NCI-H446 treated with DMSO at 0.1 percent for 48 hours (cell line): ENCODE data around the gene BNC2.
"Not testable (repeated sequence)": the region's sequence is repeated elsewhere in the genome, so short reads cannot be mapped to it uniquely, and the experiment has no call there.

Source experiments
- DNase-seq: peaks from one replicate; lab custom pipeline; 2025; lab: John Stamatoyannopoulos, UW

Gene BNC2

DNA sequence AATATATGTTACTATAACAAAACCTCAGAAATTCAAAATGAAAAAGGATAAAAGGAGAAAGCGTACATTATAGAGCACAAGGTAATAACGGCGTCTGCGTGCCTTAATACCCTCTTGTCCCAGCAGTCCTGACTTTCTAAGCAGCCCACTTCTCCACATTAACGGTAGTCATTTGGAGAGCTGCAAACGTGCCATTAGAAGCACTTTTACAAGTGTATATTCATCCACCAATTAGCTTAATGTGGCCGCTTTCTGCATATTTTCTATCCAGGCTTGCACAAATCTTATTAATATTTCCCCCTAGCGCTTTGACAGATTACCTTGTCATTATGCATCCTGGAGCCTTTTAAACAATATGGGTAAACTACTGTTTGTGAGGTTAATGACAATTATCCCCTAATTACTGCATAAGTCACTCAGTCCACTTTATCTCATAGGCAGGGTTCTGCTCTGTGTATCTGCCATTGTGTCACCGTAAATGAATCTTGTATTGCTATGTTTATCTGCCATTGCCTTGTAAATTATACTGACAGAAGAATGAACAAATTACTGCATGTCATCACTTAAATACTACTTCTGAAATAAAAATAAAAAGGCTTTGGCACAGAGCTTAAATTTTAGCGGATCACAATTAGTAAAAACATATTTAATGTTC lies 421.3 kb downstream of the BNC2 start:
- DNase-seq = no peak

GRCh38 chr9:16447946-16448345 lies 422.5 kb downstream of the BNC2 start:
- DNase-seq = no peak

GRCh38 chr9:16446636-16447035 lies 423.8 kb downstream of the BNC2 start:
- DNase-seq = no peak

DNA sequence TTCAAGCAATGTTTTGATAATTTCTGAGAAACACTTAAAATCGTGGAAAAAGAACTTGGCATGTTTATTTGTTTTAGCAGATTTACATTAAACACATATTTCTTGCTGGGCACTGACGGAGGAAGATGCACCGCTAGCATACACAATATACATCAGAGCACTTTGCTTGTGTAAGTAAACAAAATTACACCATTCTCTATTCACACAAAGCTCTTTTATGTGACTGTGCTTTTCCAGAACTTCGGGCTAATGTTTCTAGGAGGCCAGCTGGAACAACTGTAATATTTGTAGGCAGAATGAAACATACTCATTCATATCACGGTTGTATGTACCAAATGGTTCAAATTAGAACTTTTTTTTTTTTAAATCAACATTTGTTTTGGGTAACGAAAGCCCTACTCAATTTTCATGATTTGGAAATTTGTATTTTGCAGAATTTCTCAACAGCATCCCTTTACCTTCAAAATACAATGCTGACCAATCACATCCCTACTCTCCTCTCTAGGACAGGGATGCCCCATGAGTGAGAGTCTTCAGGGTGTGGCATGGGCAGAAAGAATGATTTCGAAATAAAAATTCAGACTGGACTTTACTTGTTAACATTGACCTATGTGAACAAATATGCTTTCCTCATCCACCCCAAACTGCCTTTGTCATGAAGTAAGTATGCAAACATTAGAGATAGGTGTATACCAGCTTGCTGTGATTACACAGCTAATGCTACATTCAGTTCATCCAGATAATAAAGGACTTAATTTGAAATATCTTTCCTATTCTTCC lies 425.1 kb downstream of the BNC2 start:
- DNase-seq = no peak

DNA sequence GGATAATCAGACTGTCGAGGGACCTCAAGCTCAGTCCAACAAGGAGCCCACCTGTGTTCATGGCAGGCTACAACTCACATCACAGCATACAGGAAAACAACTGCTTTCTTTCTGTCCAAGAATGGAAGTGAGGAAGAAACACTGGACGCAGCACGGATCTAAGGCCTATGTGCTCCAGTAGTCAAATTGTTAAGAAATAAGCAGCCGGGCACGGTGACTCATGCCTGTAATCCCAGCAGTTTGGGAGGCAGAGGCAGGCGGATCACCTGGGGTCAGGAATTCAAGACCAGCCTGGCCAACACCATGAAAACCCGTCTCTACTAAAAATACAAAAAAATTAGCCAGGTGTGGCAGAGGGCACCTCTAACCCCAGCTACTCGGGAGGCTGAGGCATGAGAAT lies 427.8 kb downstream of the BNC2 start:
- DNase-seq = no peak

GRCh38 chr9:16441791-16442190 lies 428.7 kb downstream of the BNC2 start:
- no peak for DNase-seq

GRCh38 chr9:16438831-16439230 lies 431.6 kb downstream of the BNC2 start:
- not testable (repeated sequence) for DNase-seq

- no peak for DNase-seq
These were observed 433.9 kb downstream of the BNC2 start for GRCh38 chr9:16436545-16436944.

DNA sequence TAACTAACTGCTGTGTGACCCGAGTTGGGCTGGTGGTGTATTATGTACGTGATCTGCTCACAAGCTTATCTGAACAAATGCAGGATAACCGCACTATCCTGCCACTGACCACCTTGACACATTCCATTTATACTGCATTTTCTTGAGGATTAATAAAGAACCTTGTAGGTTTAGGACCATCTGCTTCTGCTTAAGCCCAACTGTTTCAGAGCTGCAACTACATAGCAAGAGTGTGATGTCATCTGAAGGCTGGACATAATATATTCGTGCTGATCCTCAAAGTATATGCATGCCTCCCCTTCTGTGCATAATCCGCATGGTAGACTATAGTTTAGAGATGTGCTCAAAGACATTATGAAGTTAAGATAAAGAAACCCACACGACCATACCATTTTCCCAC lies 435.9 kb downstream of the BNC2 start:
- DNase-seq = no peak

DNA sequence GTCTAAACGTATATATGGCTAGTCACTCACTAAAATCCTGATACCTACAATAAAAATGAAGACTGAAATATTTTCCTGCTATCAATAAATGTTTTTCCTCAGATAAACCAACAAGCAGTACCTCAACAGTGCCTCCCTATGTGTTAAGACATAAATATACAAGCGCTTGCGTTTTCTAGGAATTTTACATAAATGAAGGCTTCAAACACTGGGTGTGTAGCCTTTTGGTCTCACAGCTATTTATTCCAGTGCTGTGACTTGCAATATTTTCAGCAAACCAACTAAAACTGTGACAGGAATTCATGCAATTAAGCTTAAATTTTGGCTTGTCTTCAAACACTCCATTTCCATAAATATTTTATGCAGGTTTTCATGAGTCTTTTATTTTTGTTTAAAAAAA lies 437.0 kb downstream of the BNC2 start:
- no peak for DNase-seq

- no peak for DNase-seq
These were observed 438.6 kb downstream of the BNC2 start for GRCh38 chr9:16431666-16432392.

- no peak for DNase-seq
These were observed 440.8 kb downstream of the BNC2 start for GRCh38 chr9:16429671-16430070.

GRCh38 chr9:16427873-16428427 lies 442.5 kb downstream of the BNC2 start:
- no peak for DNase-seq

GRCh38 chr9:16426716-16427115 lies 443.8 kb downstream of the BNC2 start:
- no peak for DNase-seq

- DNase-seq = no peak
These were observed 444.8 kb downstream of the BNC2 start for GRCh38 chr9:16425562-16426231.

DNA sequence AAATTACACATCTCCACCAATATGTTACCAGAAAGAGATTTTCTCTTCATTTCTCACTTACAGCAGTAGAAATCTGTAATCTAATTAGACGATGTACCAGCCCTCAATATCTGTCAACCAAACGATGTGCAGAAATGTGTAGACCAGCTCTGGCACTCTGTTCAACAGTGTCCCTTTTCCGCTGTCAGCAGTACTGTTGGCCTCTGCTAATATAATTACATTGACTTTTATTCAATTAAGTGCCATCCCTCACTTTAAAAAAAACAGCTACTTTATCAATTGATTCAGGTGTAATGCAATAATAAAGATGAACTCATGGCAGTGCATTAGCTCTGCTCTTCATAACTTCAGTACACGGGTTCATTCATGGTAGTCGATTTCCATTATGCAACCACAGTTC lies 448.4 kb downstream of the BNC2 start:
- DNase-seq = no peak

- no peak for DNase-seq
These were observed 448.9 kb downstream of the BNC2 start for GRCh38 chr9:16421532-16421931.

DNA sequence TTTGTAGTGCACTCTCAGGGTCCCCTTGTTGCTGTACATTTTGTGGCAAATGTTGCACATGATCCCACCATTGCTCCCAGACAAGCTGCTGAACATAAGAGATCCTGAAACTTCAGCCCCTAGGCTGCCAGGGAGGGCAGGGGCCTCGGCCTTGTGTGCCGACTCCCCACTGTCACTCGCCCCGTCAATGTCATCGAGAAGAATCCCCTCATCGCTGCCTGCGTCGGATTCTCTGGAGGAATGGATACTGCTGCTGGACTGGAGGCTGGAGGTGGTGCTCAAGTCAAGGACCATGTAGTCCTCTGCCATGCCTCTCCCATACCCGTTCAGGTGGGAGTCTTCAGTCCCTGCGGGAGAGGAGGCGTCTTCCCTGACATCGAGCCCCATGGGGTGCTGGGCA lies 451.3 kb downstream of the BNC2 start:
- no peak for DNase-seq

DNA sequence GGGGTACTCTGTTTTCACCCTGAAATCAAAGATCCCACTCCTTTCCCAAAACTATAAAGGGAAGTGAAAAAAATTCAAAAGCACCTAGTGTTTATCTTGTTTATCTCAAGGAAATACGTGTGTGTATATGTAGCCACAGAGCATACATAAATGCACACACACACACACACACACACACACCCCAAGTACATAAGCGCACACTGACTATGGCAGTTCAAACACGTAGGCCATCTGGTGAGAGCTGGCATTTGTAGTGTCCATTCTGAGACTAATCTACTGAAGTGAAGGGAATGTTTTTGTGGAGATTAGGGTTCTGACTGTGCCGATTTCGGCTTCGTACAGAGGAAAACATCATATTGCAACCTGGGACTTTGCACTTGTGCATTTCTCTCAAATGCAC lies 451.7 kb downstream of the BNC2 start:
- DNase-seq = no peak

DNA sequence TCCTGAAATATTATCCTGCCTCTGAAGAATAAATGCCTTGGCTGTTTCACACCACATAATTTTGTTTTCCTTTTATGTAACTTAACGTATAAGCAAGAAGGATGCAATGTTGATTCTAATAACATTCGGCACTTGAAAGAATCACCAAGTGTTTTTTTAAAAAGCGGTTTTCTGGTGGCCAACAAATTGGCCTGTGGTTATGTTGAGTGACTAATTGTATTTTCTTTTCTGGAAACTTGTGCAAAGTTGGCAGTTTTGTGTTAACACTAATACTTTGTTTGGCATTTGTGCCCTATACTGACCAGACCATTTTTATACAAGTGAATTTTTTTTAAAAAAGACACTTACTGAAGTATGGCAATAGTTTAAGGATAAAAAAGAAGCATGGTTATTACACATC lies 452.7 kb downstream of the BNC2 start:
- no peak for DNase-seq

DNA sequence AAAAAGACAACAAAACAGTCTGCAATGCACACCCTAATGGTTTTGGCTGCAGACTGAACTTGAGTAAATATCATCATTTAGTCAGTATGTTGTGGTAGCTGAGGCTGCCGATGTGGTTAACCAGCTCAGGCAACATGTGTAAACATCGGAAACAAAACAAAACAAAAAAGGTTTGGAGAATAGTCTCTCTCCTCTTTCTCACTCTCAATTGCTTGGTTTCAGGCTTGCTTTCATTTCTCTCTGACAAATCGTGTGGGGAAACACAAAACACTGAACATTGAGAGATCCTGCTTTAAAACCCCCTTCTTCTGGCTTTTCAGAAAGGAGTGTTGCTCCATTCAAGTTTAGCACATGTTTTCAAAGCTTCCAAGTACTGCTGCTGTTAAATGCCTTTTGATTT lies 453.3 kb downstream of the BNC2 start:
- DNase-seq = no peak

- no peak for DNase-seq
These were observed 456.0 kb downstream of the BNC2 start for GRCh38 chr9:16414451-16414850.
